Measurements from ENCODE around the gene CSGALNACT2. TPM values are rescaled to one million over a fixed set of nuclear protein-coding genes. Genes with fewer than 3 reads are reported as not detected.
A peak's percentile ranks its signal among the peaks of the same experiment; 100 is the strongest.
"Not testable (repeated sequence)": the region's sequence is repeated elsewhere in the genome, so short reads cannot be mapped to it uniquely, and the experiment has no call there.

The CSGALNACT2 gene
- total RNA-seq = 10 to 100 TPM; 21.0 to 21.7 TPM
- polyA plus RNA-seq = 23.7 TPM

GRCh38 chr10:43138021-43138756 lies at the start of gene CSGALNACT2:
Gene CSGALNACT2, plus strand, starts transcription at chr10:43138445. Its CDS starts 16,705 bp downstream, at chr10:43155150.
- H3K27ac Mint-ChIP-seq = peak within 1 kb of the TSS; percentile 93 to 100 (median 98)
- ChIA-PET POLR2A (interaction anchor here (0.5 to 1.7 kb wide), 17 partner anchors 9 to 436 kb away, joined by 3 to 12 read pairs (median 4); partner anchors contain the start of gene RASGEF1A), CTCF (interaction anchor here (0.6 to 2.5 kb wide), 7 partner anchors 13 to 155 kb away, joined by 3 to 21 read pairs (median 4); no protein-coding TSS in a partner anchor)
- peak; percentile 80 to 91 (median 89) for DNase-seq
- H3K4me1 Mint-ChIP-seq = peaks cover 41 to 60% (median 56%) of the 10 kb centered on the region in 3 donors
- no peaks in the 10 kb centered on the region for H3K27me3 ChIP-seq (ENCODE audit: insufficient read depth, low read length, poor library complexity, severe bottlenecking)
- peak within 1 kb of the TSS; percentile 92 for H3K27ac ChIP-seq (ENCODE audit: low read depth, low read length)
- no peaks in the 10 kb centered on the region for H3K9me3 Mint-ChIP-seq
- H3K27me3 Mint-ChIP-seq = peaks cover 0 to 4% of the 10 kb centered on the region in 2 donors
- H3K36me3 ChIP-seq (ENCODE audit: insufficient read depth, low read length) = no peaks in the 10 kb centered on the region
- H3K4me1 ChIP-seq (ENCODE audit: insufficient read depth, low read length) = peaks cover 46% of the 10 kb centered on the region
- H3K4me3 Mint-ChIP-seq = peak within 1 kb of the TSS; percentile 95 to 99 (median 99)
- H3K36me3 Mint-ChIP-seq = peaks cover 0 to 8% (median 0%) of the 10 kb centered on the region in 3 donors
- H3K9me3 ChIP-seq (ENCODE audit: low read length) = no peaks in the 10 kb centered on the region
- H3K4me3 ChIP-seq (ENCODE audit: low read length) = peak within 1 kb of the TSS; percentile 96

- no peaks in the 10 kb centered on the region for H3K9me3 Mint-ChIP-seq
- no peak for DNase-seq
- H3K27me3 Mint-ChIP-seq = peaks cover 6 to 26% of the 10 kb centered on the region in 2 donors
- no peaks in the 10 kb centered on the region for H3K9me3 ChIP-seq (ENCODE audit: low read length)
- H3K4me1 ChIP-seq (ENCODE audit: insufficient read depth, low read length) = no peaks in the 10 kb centered on the region
- H3K27ac ChIP-seq (ENCODE audit: low read depth, low read length) = no peak overlapping the region
- CTCF ChIA-PET = no interaction called here
- H3K4me3 ChIP-seq (ENCODE audit: low read length) = no peak overlapping the region
- H3K36me3 Mint-ChIP-seq = peaks cover 0 to 2% (median 0%) of the 10 kb centered on the region in 3 donors
- no peaks in the 10 kb centered on the region for H3K27me3 ChIP-seq (ENCODE audit: insufficient read depth, low read length, poor library complexity, severe bottlenecking)
- H3K4me3 Mint-ChIP-seq = no peak overlapping the region
- POLR2A ChIA-PET = no interaction called here
- H3K36me3 ChIP-seq (ENCODE audit: insufficient read depth, low read length) = no peaks in the 10 kb centered on the region
- H3K4me1 Mint-ChIP-seq = no peaks in the 10 kb centered on the region
- H3K27ac Mint-ChIP-seq = no peak overlapping the region
Observed at GRCh38 chr10:43089519-43089918, 48.7 kb upstream of the CSGALNACT2 start.

GRCh38 chr10:43090188-43090587 lies 48.1 kb upstream of the CSGALNACT2 start:
- POLR2A ChIA-PET = no interaction called here
- Mint-ChIP-seq H3K9me3 (no peaks in the 10 kb centered on the region), H3K36me3 (peaks cover 0 to 2% (median 0%) of the 10 kb centered on the region in 3 donors), H3K27ac (no peak overlapping the region), H3K4me1 (no peaks in the 10 kb centered on the region), H3K27me3 (peaks cover 9 to 23% of the 10 kb centered on the region in 2 donors), H3K4me3 (no peak overlapping the region)
- H3K27me3 ChIP-seq (ENCODE audit: insufficient read depth, low read length, poor library complexity, severe bottlenecking) = no peaks in the 10 kb centered on the region
- no peak overlapping the region for H3K4me3 ChIP-seq (ENCODE audit: low read length)
- H3K27ac ChIP-seq (ENCODE audit: low read depth, low read length) = no peak overlapping the region
- H3K9me3 ChIP-seq (ENCODE audit: low read length) = no peaks in the 10 kb centered on the region
- CTCF ChIA-PET = no interaction called here
- no peak for DNase-seq
- no peaks in the 10 kb centered on the region for H3K36me3 ChIP-seq (ENCODE audit: insufficient read depth, low read length)
- no peaks in the 10 kb centered on the region for H3K4me1 ChIP-seq (ENCODE audit: insufficient read depth, low read length)

- no peaks in the 10 kb centered on the region for H3K9me3 ChIP-seq (ENCODE audit: low read length)
- no peak overlapping the region for H3K4me3 ChIP-seq (ENCODE audit: low read length)
- ChIA-PET CTCF (no interaction called here), POLR2A (no interaction called here)
- no peaks in the 10 kb centered on the region for H3K4me1 ChIP-seq (ENCODE audit: insufficient read depth, low read length)
- DNase-seq = no peak
- peaks cover 9 to 20% of the 10 kb centered on the region in 2 donors for H3K27me3 Mint-ChIP-seq
- H3K9me3 Mint-ChIP-seq = no peaks in the 10 kb centered on the region
- no peak overlapping the region for H3K27ac ChIP-seq (ENCODE audit: low read depth, low read length)
- no peaks in the 10 kb centered on the region for H3K27me3 ChIP-seq (ENCODE audit: insufficient read depth, low read length, poor library complexity, severe bottlenecking)
- peaks cover 0 to 2% (median 0%) of the 10 kb centered on the region in 3 donors for H3K36me3 Mint-ChIP-seq
- H3K36me3 ChIP-seq (ENCODE audit: insufficient read depth, low read length) = no peaks in the 10 kb centered on the region
- no peak overlapping the region for H3K4me3 Mint-ChIP-seq
- no peak overlapping the region for H3K27ac Mint-ChIP-seq
- no peaks in the 10 kb centered on the region for H3K4me1 Mint-ChIP-seq
Observed at GRCh38 chr10:43090664-43091063, 47.6 kb upstream of the CSGALNACT2 start.

- ChIA-PET POLR2A (no interaction called here), CTCF (no interaction called here)
- Mint-ChIP-seq H3K9me3 (no peaks in the 10 kb centered on the region), H3K27me3 (peaks cover 9 to 20% of the 10 kb centered on the region in 2 donors), H3K4me3 (no peak overlapping the region), H3K36me3 (peaks cover 0 to 2% (median 0%) of the 10 kb centered on the region in 3 donors), H3K27ac (no peak overlapping the region), H3K4me1 (no peaks in the 10 kb centered on the region)
- Histone ChIP-seq H3K27ac (ENCODE audit: low read depth, low read length) (no peak overlapping the region), H3K4me3 (ENCODE audit: low read length) (no peak overlapping the region), H3K36me3 (ENCODE audit: insufficient read depth, low read length) (no peaks in the 10 kb centered on the region), H3K27me3 (ENCODE audit: insufficient read depth, low read length, poor library complexity, severe bottlenecking) (no peaks in the 10 kb centered on the region), H3K4me1 (ENCODE audit: insufficient read depth, low read length) (no peaks in the 10 kb centered on the region), H3K9me3 (ENCODE audit: low read length) (no peaks in the 10 kb centered on the region)
- no peak for DNase-seq
Observed at GRCh38 chr10:43091846-43092245, 46.4 kb upstream of the CSGALNACT2 start.

GRCh38 chr10:43093423-43094076 lies 44.7 kb upstream of the CSGALNACT2 start:
- Mint-ChIP-seq H3K4me3 (no peak overlapping the region), H3K27ac (no peak overlapping the region), H3K9me3 (no peaks in the 10 kb centered on the region), H3K27me3 (peaks cover 6 to 20% of the 10 kb centered on the region in 2 donors), H3K36me3 (no peaks in the 10 kb centered on the region), H3K4me1 (no peaks in the 10 kb centered on the region)
- Histone ChIP-seq H3K27me3 (ENCODE audit: insufficient read depth, low read length, poor library complexity, severe bottlenecking) (no peaks in the 10 kb centered on the region), H3K4me3 (ENCODE audit: low read length) (no peak overlapping the region), H3K9me3 (ENCODE audit: low read length) (no peaks in the 10 kb centered on the region), H3K36me3 (ENCODE audit: insufficient read depth, low read length) (no peaks in the 10 kb centered on the region), H3K4me1 (ENCODE audit: insufficient read depth, low read length) (no peaks in the 10 kb centered on the region), H3K27ac (ENCODE audit: low read depth, low read length) (no peak overlapping the region)
- ChIA-PET CTCF (no interaction called here), POLR2A (no interaction called here)
- no peak for DNase-seq

- no peaks in the 10 kb centered on the region for H3K4me1 Mint-ChIP-seq
Observed at GRCh38 chr10:43094085-43094484, 44.2 kb upstream of the CSGALNACT2 start.

GRCh38 chr10:43099339-43099738 lies 38.9 kb upstream of the CSGALNACT2 start:
- H3K27ac ChIP-seq (ENCODE audit: low read depth, low read length); H3K4me3 Mint-ChIP-seq; H3K9me3 Mint-ChIP-seq; H3K27ac Mint-ChIP-seq; H3K4me1 Mint-ChIP-seq; H3K4me1 ChIP-seq (ENCODE audit: insufficient read depth, low read length); H3K4me3 ChIP-seq (ENCODE audit: low read length); DNase-seq; H3K9me3 ChIP-seq (ENCODE audit: low read length); H3K36me3 Mint-ChIP-seq; CTCF ChIA-PET; H3K36me3 ChIP-seq (ENCODE audit: insufficient read depth, low read length); H3K27me3 ChIP-seq (ENCODE audit: insufficient read depth, low read length, poor library complexity, severe bottlenecking); POLR2A ChIA-PET: not testable (repeated sequence)
- H3K27me3 Mint-ChIP-seq = peaks cover 21 to 25% of the 10 kb centered on the region in 2 donors

More at GRCh38 chr10:43094085-43094484, 44.2 kb upstream of the CSGALNACT2 start:
- H3K4me1 ChIP-seq (ENCODE audit: insufficient read depth, low read length) = no peaks in the 10 kb centered on the region
- Mint-ChIP-seq H3K9me3 (no peaks in the 10 kb centered on the region), H3K4me3 (no peak overlapping the region), H3K27ac (no peak overlapping the region), H3K27me3 (peaks cover 6 to 20% of the 10 kb centered on the region in 2 donors), H3K36me3 (no peaks in the 10 kb centered on the region)
- H3K27me3 ChIP-seq (ENCODE audit: insufficient read depth, low read length, poor library complexity, severe bottlenecking) = no peaks in the 10 kb centered on the region
- H3K4me3 ChIP-seq (ENCODE audit: low read length) = no peak overlapping the region
- H3K27ac ChIP-seq (ENCODE audit: low read depth, low read length) = no peak overlapping the region
- H3K9me3 ChIP-seq (ENCODE audit: low read length) = no peaks in the 10 kb centered on the region
- POLR2A ChIA-PET = no interaction called here
- CTCF ChIA-PET = no interaction called here
- no peak for DNase-seq
- H3K36me3 ChIP-seq (ENCODE audit: insufficient read depth, low read length) = no peaks in the 10 kb centered on the region

Measured in CD8-positive, alpha-beta memory T cell (primary cell).